ENCODE measurements around the gene ARHGEF3. TPM values are rescaled to one million over a fixed set of nuclear protein-coding genes. Genes with fewer than 3 reads are reported as not detected.

Gene ARHGEF3
- total RNA-seq, 3 donors from 2014 or later (not counting 1 experiment from before 2014, with no cell fraction given) = 112 to 211 (median 135) TPM

DNA sequence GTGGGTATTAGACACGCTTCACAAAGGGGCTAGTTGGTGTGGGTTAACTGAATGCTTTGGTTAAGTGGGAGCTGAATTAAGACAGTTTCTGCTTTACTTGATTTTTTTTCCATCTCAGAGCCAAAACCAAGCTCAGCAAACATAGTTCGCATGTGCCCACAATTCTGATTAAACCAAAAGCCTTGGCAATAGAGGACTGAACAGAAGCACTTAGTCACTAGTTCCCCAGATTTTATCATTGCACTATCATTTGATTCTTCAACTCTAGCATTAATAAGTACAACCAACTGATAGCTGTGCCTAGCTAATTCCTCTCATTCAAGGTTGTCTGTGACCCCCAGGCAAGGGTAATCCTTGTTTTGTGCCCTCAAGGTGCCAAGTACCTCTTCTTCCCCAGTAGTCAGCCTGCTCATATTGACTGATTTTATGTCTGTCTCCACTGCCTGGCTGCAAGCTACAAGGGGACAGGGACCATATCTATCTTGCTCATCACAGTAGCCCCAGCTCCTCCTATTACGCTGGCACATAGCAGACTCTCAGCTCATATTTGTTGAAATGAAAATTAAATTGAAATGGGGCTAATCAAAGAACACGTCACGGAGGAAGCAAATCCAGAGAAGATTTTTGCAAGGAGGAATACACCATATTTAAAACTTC lies 9.9 kb upstream of the ARHGEF3 start:
- Mint-ChIP-seq H3K36me3 (no peaks in the 10 kb centered on the region), H3K9me3 (no peaks in the 10 kb centered on the region), H3K27me3 (ENCODE audit: low read depth in 2 of 2) (no peaks in the 10 kb centered on the region), H3K27ac (no peak overlapping the region), H3K4me1 (peaks cover 31 to 39% of the 10 kb centered on the region in 2 donors), H3K4me3 (no peak overlapping the region)
- Histone ChIP-seq H3K36me3 (ENCODE audit: control insufficient read depth, insufficient read depth, low read length) (no peaks in the 10 kb centered on the region), H3K4me3 (ENCODE audit: low read length) (no peak overlapping the region), H3K9me3 (ENCODE audit: control insufficient read depth, insufficient read depth, low read length) (no peaks in the 10 kb centered on the region), H3K4me1 (ENCODE audit: control insufficient read depth, insufficient read depth, low read length) (peaks cover 6% of the 10 kb centered on the region), H3K27me3 (ENCODE audit: control insufficient read depth, insufficient read depth, low read length) (no peaks in the 10 kb centered on the region), H3K27ac (ENCODE audit: low read length) (no peak overlapping the region)
- no peak for ATAC-seq
- no peak for DNase-seq
- TF ChIP-seq, protein P1, sequence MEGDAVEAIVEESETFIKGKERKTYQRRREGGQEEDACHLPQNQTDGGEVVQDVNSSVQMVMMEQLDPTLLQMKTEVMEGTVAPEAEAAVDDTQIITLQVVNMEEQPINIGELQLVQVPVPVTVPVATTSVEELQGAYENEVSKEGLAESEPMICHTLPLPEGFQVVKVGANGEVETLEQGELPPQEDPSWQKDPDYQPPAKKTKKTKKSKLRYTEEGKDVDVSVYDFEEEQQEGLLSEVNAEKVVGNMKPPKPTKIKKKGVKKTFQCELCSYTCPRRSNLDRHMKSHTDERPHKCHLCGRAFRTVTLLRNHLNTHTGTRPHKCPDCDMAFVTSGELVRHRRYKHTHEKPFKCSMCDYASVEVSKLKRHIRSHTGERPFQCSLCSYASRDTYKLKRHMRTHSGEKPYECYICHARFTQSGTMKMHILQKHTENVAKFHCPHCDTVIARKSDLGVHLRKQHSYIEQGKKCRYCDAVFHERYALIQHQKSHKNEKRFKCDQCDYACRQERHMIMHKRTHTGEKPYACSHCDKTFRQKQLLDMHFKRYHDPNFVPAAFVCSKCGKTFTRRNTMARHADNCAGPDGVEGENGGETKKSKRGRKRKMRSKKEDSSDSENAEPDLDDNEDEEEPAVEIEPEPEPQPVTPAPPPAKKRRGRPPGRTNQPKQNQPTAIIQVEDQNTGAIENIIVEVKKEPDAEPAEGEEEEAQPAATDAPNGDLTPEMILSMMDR (IDR thresholded peaks at IDR 0.05) = no peak
- WGBS (ENCODE audit: insufficient coverage) = 97% methylated on average over 5 of the region's 5 CpGs
- intact Hi-C loops (cut with micrococcal nuclease) = no loop called here

DNA sequence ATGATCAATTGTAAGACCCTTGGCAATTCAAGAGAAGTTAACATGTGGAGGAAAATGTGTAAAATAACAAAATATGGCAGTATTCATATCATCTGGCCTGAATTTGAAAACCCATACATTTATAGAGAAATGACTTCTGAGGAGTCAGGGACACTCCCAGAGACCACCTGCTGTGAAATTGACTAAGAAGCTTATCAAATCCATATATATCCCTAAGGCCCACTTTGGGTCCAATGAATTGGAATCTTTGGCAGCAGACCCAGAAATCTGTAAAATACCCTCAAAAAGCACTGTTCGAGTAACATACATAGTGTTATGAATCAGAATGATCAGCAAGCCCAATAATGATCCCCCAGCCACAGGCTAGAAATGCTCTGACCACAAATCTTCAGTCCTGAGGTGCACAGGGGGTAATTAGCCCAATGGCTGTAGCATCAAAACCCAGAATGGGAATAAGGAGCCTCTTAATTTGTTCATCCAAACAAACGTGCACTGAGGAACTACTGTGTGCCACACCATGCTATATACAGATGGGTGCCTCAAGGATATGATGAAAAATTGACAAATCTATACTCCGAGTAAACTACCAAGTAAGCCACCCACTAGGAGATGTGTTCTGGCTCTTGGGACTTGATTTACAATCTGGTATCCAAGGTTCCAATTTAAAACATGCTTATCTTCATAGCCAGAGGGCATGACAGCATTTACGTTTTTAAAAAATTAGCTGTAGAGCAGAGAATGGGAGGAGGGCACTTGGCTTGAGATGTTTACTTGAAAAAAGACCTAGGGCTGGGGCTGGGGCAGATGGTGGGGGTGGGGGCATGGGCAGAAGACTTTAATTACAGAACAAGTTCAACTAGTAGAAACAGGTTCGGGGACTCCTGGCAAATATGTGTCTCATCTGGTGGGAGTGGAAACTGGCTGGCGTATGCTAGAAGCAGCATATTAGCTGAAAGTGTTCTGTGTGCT lies 9.1 kb upstream of the ARHGEF3 start:
- ATAC-seq (no peak), DNase-seq (no peak)
- H3K36me3 ChIP-seq (ENCODE audit: control insufficient read depth, insufficient read depth, low read length) = no peaks in the 10 kb centered on the region
- WGBS (ENCODE audit: insufficient coverage) = 98% methylated on average over 6 of the region's 6 CpGs
- H3K27ac Mint-ChIP-seq = no peak overlapping the region
- H3K9me3 Mint-ChIP-seq = no peaks in the 10 kb centered on the region
- intact Hi-C loops (cut with micrococcal nuclease) = no loop called here
- H3K36me3 Mint-ChIP-seq = no peaks in the 10 kb centered on the region
- TF ChIP-seq, protein P1 (IDR thresholded peaks at IDR 0.05) = no peak
- H3K4me3 ChIP-seq (ENCODE audit: low read length) = no peak overlapping the region
- H3K27me3 ChIP-seq (ENCODE audit: control insufficient read depth, insufficient read depth, low read length) = no peaks in the 10 kb centered on the region
- peaks cover 27 to 35% of the 10 kb centered on the region in 2 donors for H3K4me1 Mint-ChIP-seq
- H3K27me3 Mint-ChIP-seq (ENCODE audit: low read depth in 2 of 2) = no peaks in the 10 kb centered on the region
- H3K4me1 ChIP-seq (ENCODE audit: control insufficient read depth, insufficient read depth, low read length) = peaks cover 6% of the 10 kb centered on the region
- H3K27ac ChIP-seq (ENCODE audit: low read length) = no peak overlapping the region
- H3K4me3 Mint-ChIP-seq = no peak overlapping the region
- no peaks in the 10 kb centered on the region for H3K9me3 ChIP-seq (ENCODE audit: control insufficient read depth, insufficient read depth, low read length)

DNA sequence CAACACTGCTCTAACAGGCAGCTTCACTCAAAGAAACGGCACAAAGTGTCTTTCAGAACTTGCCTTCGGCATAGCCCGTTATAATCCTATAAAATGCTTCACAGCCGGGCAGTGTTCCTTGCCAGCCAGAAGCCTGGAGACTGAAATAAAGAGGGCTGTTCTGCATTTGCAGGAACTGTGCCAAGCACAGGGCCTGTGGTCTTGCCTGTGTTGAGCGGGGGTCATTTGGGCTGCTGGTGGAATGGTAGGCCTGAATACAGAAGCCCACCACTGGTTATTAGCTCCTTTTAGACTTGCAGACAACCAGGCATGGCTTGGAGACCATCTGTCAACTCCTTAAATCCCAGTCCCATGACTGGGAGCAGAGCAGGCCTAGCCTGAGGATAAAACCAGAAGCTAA lies 4.7 kb upstream of the ARHGEF3 start:
- Mint-ChIP-seq H3K36me3 (no peaks in the 10 kb centered on the region), H3K9me3 (no peaks in the 10 kb centered on the region), H3K4me1 (peaks cover 6 to 9% of the 10 kb centered on the region in 2 donors), H3K4me3 (no peak overlapping the region), H3K27me3 (ENCODE audit: low read depth in 2 of 2) (no peaks in the 10 kb centered on the region), H3K27ac (no peak overlapping the region)
- WGBS (ENCODE audit: insufficient coverage) = 99% methylated on average over 5 of the region's 5 CpGs
- TF ChIP-seq, protein P1 (IDR thresholded peaks at IDR 0.05) = no peak
- DNase-seq (no peak), ATAC-seq (no peak)
- Histone ChIP-seq H3K27ac (ENCODE audit: low read length) (no peak overlapping the region), H3K27me3 (ENCODE audit: control insufficient read depth, insufficient read depth, low read length) (no peaks in the 10 kb centered on the region), H3K4me3 (ENCODE audit: low read length) (no peak overlapping the region), H3K4me1 (ENCODE audit: control insufficient read depth, insufficient read depth, low read length) (peaks cover 8% of the 10 kb centered on the region), H3K36me3 (ENCODE audit: control insufficient read depth, insufficient read depth, low read length) (no peaks in the 10 kb centered on the region), H3K9me3 (ENCODE audit: control insufficient read depth, insufficient read depth, low read length) (no peaks in the 10 kb centered on the region)
- intact Hi-C loops (cut with micrococcal nuclease) = no loop called here

All from natural killer cell (primary cell).